ENCODE data around the gene PAN3.
"Not testable (repeated sequence)": the region's sequence is repeated elsewhere in the genome, so short reads cannot be mapped to it uniquely, and the experiment has no call there.

The PAN3 gene

DNA sequence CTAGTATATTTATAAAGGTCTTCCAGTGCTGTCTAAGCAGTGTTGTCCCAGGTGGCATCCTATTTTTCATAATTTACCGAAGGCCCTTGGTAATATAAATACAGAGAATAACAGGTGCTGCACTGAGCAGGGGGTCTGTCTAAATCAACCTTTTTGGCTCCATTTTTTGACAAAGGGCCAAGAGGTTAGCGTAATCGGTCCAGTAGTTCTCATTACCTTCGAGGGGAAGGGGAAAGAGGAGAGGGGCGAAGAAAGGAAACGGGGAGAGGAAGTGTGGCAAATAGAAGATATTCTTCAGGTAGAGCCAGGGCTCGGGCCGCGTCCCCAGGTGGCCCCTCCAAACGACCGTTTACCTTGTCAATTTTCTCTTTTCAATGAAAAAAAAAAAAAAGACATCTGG is 749 bp upstream of the PAN3 start:
- DNase-seq (ENCODE audit: low read depth in 4 of 4, low spot score in 1 of 4), result no peak

DNA sequence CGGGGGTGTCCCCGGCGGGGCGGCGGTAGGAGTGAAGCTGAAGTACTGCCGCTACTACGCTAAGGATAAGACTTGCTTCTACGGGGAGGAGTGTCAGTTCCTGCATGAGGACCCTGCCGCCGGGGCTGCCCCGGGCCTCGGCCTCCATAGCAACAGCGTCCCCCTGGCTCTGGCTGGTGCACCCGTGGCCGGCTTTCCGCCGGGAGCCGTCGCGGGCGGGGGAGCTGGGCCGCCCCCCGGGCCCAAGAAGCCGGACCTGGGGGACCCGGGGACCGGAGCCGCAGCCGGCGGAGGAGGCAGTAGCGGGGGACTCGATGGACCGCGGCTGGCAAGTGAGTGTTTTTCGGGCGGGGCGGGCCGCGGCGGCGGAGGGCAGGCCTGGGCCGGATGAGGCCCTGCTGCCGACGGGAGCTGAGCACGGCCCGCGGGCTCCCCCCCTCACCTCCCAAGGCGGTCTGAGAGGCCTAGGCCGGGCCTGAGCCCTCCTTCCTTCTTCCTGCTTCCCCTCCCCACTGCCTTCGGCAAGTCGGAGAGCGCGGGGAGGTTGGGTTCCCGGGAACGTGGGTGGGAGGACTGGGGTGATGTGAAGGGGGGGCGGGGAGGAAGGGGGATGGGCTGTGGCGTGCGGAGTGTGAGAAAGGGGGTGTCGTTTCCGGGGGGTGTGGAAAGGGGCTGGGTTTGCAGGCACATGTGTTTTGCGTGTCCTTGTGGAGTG is 568 bp downstream of the PAN3 start:
- peak; percentile 72 to 85 (median 82) for DNase-seq (ENCODE audit: low read depth in 4 of 4, low spot score in 1 of 4)

DNA sequence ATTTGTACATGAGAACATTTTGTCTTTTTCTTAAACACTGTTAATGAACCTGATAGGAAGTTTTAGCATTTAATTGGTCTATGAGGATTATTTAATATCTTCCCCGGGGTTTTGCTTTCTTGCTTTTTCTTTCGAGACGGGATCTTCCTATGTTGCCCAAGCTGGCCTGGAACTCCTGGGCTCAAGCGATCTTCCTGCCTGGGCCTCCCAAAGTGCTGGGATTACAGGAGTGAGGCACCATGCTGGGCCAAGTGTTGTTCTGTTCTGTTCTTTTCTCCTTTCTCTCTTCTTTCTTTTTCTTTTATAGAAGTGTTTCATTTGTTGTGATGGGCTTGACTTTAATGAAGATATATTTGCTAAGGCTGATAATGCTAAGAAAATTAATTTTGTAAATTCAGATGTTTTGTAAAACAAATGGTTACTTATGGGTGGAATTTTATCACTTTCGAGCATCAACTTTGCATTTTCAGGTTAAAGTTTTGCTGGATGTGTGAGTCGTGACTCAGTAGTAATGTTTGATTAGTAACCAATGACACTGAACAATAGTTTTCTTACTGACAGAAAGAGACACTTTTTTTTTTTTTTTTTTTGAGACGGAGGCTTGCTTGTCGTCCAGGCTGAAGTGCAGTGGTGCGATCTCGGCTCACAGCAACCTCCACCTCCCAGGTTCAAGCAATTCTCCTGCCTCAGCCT is 2.2 kb downstream of the PAN3 start:
- DNase-seq (ENCODE audit: low read depth in 4 of 4, low spot score in 1 of 4), result no peak

DNA sequence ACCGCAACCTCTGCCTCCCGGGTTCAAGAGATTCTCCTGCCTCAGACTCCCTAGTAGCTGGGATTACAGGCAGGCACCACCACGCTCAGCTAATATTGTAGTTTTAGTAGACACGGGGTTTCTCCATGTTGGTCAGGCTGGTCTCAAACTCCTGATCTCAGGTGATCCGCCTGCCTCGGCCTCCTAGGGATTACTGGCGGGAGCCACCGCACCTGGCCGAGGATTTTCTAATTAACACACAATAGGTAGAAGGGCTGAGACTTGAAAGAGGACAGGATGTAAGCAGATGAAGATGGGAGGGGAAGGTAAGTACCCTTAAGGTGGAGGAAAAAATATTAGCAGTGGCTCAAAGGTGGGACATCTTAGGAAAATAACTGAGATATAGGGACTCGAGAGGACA is 3.2 kb downstream of the PAN3 start:
- DNase-seq (ENCODE audit: low read depth in 4 of 4, low spot score in 1 of 4), result not testable (repeated sequence)

DNA sequence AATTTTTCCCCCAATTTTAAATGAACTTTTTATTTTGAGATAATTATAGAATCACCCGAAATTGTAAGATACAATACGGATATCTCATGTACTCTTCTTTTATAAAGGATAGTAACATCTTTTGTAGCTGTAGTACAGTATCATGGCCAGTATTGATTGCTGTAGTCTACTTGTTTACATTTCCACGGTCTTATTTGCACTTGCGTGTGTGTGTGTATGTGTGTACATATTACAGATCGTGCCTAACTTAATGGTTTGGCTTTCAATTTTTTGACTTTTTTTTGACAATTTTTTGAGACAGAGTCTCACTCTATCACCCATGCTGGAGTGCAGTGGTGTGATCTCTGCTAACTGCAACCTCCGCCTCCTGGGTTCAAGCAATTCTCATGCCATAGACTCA is 6.7 kb downstream of the PAN3 start:
- no peak for DNase-seq (ENCODE audit: low read depth in 4 of 4, low spot score in 1 of 4)

DNA sequence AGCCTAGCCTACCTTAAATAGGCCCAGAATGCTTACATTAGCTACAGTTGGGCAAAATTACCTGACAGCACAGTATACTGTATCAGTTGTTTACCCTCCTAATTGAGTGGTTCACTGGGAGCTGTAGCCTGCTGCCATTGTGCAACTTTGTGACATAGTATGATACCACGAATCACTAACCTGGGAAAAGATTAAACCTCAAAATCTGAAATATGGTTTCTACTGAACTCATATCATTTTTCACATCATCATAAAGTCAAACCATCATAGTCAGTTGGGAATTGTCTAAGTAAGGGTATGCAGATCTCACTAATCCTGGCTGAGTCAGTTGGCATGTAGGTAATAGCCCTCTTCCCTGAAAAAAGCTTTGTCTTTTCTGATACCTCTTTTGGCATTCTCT is 9.2 kb downstream of the PAN3 start:
- no peak for DNase-seq (ENCODE audit: low read depth in 4 of 4, low spot score in 1 of 4)

DNA sequence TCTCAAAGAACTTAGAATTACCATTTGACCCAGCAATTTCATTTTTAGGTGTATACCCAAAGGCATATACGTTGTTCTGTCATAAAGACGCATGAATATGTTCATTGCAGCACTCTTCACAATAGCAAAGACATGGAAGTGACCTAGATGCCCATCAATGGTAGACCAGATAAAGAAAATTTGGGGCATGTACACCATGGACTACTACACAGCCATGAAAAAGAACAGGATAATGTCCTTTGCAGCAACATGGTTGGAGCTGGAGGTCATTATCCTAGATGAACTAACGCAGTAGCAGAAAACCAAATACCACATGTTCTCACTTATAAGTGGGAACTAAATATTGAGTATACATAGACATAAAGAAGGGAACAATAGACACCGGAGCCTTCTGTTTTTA is 20.7 kb downstream of the PAN3 start:
- no peak for DNase-seq (ENCODE audit: low read depth in 4 of 4, low spot score in 1 of 4)

DNA sequence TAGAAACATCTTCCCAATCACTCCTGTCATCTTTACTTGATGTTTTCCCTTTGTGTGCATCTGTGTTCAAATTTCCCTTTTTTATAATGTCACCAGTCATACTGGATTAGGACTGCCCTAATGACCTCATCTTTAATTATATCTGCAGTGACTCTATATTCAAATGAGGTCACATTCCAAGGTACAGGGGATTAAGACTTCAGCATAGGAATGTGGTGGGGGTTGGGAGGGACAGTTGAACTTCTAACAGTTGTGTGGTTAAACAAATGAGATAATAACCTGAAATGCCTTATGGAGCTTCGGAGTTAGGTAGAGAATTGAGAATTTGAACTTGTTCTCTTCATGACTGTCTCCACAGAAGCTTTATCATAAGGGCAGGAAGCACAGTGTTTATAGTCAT is 23.0 kb downstream of the PAN3 start:
- DNase-seq (ENCODE audit: low read depth in 4 of 4, low spot score in 1 of 4), result no peak

DNA sequence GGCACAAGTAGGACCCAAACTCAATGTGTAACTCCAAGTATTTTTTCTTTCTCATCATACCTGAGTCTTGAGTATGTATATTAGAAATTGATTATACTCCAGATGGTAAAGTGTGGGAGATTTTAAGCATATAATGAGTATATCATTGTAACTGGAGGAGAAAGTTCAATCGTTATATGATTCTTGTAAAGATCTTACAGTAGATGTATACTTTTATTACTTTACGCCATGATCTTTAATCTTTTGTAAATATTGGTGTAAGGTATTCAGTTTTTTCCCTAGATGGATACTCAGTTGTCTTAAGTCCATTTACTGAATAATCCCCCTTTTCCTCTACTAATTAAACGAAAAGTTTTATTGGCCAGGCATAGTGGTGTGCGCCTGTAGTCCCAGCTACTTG is 25.2 kb downstream of the PAN3 start:
- DNase-seq (ENCODE audit: low read depth in 4 of 4, low spot score in 1 of 4), result no peak

DNA sequence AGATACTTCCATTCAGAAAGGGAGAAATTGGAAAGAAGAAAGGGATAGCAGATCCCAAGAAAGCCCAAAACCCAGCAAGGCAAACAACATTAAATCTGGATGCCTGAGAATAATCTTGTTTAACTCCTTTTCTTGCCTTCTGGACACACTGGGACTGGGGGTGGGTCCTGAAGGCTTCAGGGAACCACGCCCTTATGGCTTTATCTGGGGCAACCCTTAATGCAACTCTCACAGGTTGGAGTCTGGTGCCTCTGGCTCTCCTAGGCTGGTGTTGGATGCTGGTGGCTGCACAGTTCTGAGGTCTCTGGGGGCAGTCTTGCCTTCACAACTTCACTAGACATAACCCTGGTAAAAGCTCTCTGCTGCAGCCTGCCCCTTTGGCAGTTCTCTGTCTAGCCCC is 27.9 kb downstream of the PAN3 start:
- DNase-seq (ENCODE audit: low read depth in 4 of 4, low spot score in 1 of 4), result no peak

DNA sequence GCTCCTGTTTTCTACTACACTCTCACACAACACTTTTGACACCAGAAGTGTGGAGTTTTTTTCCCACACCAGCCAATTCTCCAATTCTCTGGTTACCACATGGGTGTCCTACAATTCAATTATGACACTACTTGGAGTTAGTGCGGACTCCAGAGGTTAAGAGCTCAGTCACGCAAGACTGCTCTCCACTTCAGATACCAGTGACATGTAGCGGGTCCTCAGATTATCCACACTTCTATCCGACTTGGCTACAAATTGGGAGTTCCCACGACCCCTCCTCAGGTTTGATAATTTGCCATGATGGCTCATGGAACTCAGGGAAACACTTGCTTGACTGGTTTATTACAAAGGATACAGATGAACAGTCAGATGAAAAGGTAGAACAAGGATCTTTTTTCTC is 32.9 kb downstream of the PAN3 start:
- DNase-seq (ENCODE audit: low read depth in 4 of 4, low spot score in 1 of 4), result no peak

DNA sequence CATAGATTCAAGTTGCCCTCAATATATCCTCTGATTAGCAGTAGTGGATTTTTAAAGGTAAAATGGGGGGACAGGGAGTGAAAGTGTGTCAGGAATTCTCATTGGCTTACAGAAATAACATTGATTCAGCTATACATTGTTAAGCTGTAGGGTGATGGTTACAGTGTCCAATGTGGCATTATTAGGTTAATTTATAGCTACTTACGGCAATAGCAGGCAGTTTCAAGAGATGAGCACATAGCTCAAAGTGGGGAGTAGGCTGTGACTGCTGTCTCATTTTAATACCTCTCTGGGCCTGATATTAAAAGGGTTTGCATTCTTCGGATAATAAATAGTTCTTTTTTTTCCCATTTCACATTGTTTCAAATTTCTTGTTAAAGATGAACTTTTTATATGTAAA is 34.6 kb downstream of the PAN3 start:
- no peak for DNase-seq (ENCODE audit: low read depth in 4 of 4, low spot score in 1 of 4)

DNA sequence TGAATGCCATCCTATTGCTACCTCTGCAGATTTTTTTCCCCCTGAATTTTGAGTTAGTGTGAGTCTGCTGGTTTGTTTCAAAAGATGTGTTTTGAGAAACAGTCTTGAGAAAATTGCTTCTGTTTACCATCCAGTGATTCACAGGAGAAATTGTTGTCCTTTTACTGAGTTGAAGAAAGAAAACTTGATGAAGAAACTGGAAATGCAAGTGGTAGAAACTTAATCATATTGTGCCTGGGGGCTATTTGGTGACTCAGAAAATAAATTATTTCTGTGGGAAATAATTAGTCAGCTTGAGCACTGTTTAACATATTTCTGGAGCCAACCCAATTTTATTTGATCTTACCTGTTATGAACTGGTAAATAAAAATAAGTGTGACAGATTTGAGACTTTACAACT is 35.4 kb downstream of the PAN3 start:
- DNase-seq (ENCODE audit: low read depth in 4 of 4, low spot score in 1 of 4), result no peak

DNA sequence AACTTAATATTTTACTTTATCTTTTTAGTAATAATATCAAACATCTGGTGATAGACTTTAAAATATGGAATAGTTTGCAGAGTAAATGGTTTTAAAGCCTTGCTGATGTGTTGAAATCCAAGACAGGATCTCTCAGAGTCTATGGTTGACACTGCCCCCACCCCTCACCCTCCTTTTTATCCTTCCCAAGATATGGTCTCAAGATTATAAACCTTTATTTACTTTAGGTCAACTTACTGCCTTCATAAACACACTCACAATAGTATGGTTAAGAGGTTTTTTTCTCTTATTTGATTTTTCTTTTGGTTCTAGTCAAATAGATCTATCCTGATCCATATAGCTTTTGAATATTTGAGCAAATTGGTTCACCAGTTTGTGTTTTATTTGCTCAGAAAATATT is 39.0 kb downstream of the PAN3 start:
- DNase-seq (ENCODE audit: low read depth in 4 of 4, low spot score in 1 of 4), result no peak

DNA sequence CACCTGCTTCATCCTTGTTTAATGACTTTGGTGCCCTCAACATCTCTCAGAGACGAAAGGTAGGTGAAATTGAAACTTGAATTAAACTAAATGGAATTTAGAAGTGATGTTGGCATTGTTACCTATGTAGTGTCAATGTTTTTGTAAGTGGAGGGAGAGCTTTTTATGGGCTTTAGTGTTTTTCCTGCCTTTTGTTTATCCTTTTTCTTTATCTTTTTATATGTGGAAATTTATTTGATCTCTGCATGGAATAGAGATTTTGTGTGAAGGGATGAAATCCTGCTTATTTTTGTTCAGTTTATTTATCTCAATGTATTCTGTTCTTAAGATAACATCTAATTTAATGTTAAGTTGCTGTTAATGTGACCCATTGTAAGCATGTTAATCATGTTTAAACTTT is 39.5 kb downstream of the PAN3 start:
- DNase-seq (ENCODE audit: low read depth in 4 of 4, low spot score in 1 of 4), result no peak

DNA sequence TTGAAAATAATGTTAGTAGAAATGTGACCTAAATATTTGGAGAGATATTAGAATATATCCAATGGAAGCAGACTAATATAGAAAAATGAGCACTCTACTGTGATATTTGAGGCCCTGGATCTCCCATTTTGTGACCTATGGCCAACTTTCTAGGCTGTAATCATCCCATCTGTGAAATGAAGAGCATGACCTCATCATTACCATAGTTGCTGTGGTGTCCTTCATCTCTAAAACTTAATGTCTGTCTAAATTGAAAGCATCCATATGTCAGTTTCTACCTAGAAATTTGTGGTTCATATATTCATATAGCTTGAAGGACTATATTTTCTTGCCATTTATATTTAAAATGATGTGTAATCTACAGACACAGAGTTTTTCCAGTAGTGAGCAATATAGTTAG is 41.6 kb downstream of the PAN3 start:
- DNase-seq (ENCODE audit: low read depth in 4 of 4, low spot score in 1 of 4), result no peak

DNA sequence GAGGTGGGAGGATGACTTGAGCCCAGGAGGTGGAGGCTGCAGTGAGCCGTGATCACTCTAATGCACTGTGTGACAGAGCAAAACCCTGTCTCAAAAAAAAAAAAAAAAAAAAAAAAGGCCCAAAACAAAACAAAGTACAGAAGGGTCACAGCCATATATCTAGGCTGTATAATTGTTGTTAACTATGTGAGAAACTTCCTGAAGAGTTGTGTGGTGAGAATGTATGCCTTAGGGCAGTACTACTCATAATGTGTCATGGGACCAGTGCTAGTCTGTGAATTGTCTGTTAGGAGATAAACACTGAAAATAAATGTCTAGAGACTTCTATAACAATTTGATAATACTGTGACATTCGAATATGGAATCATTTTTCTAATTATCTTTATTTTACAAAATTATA is 43.1 kb downstream of the PAN3 start:
- DNase-seq (ENCODE audit: low read depth in 4 of 4, low spot score in 1 of 4), result no peak

DNA sequence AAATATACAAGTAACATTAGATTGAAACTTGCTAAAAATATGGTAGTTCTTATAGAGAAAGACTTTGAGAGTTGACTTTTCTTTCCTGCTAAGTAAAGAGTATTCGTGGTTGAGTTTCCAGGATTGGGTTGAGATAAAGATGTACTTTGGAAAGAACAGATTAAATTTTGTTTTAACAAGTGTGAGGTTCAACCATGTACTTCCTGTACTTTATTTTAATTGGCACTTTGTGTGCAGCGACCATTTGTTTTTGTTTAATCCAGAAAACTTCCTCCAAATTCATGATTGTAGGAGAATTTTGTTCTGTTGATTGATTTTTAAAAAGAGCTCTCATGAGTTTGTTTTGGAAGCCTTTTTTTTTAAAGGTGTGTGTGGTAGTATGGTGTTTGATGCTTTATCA is 46.9 kb downstream of the PAN3 start:
- DNase-seq (ENCODE audit: low read depth in 4 of 4, low spot score in 1 of 4), result no peak

DNA sequence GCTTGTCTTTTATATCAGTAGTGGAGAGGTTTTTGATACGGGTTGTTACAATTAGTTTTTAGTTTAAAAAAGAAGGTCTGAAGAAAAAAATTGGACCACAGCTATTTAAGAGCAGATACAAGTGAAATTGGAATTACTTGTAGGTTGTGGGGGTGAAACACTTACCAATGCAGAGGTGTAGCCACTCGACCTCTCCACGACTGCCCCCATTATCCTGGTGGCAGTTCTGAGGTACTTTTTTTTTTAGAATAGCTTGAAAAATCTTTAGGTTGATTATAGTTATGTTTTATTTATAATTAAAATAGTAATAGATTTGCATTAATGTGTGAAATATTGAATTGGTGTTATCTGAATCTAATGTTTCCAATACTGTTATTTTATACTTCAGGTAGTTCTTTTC is 60.7 kb downstream of the PAN3 start:
- DNase-seq (ENCODE audit: low read depth in 4 of 4, low spot score in 1 of 4), result no peak

DNA sequence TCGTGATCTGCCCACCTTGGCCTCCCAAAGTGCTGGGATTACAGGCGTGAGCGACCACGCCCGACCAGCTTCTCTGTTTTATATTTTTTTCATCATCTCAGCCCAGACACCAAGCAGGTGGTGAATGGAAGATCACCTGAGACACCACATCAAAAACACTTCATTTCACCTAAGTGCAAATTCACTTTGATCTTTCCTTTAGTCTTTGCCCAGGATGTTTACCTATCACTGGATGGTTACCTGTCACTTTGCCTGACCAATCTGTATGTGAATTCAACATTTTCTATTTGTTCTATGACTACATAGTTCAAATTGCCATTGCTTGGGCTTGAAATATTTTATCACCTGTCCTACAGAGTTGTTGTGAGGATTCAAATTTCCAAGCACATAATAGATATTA is 65.7 kb downstream of the PAN3 start:
- DNase-seq (ENCODE audit: low read depth in 4 of 4, low spot score in 1 of 4), result no peak

DNA sequence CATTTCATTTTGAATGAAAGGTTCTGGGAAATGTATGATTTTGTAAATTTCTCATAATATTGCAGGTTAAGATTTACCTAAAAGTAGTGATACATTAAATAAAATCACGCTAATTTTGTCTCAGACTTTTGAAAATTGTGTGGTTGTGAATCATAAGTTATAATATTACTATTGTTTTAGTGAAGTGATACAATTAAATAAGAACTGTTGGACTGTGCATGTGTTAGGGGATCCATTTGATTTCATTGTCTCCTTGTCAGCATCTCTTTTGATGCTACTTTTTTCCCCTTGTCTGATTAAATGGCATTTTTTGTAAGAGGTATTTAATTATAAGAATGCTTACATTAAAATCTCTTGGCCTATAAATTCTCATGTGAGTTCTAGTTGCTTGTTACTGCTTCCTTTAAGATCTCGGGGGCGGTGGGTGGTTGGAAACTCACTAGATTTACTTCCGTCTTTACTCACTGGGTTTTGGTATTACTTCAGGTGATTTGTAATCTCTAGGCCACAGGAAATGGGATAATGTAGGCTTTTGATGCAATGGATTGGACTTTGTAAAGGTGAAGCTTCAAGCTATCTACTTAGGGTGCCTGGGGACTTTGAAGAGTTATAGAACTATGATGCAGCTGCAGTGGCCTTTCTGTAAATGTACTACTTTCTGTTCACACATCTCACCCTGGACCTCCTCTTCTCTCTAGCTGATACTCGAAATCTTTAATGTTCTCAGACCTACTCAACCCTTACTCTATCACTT is 66.5 kb downstream of the PAN3 start:
- DNase-seq (ENCODE audit: low read depth in 4 of 4, low spot score in 1 of 4), result peak in 3 of 4 experiments; percentile 5 to 58 (median 7)

DNA sequence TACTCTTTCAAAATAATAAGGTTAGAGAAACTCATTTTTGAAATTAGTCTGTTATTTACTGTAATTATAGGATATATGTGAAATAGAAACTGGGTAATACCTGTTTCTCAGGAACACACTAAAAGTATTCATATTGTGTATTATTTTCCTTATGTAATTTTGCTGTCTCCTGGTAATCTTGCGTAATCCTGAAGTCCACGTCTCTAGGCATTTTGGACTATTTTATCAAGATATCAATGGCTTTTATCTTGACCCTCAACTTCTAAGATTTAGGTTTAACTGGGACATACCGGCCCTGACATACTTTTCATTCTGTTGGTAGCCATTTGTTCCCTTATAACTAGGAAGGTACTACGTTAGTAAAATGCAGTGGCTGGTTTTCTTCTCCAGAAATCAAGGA is 80.3 kb downstream of the PAN3 start:
- no peak for DNase-seq (ENCODE audit: low read depth in 4 of 4, low spot score in 1 of 4)

All from stimulated activated CD4-positive, alpha-beta T cell treated with anti-CD3 and anti-CD28 coated beads, Interleukin-1b, Interleukin-23, amount 100 ng/mL, for 24 hours (primary cell).